A549 (cell line): Measurements from ENCODE around the gene TUBGCP6.

ENCODE experiments used
- BHLHE40 ChIP-seq: IDR thresholded peaks from 2 replicates; pipeline ENCODE4 v1.6.1; 2012; ENCODE audit warnings: low read depth, low read length, inconsistent platforms
- CTCF ChIP-seq: fragments of >200 bp; sonication (Bioruptor Twin); formaldehyde crosslinking; IDR thresholded peaks from 3 replicates; pipeline ENCODE4 v1.5.1; 2016
- RFX5 ChIP-seq: fragments of 450-650 bp; IDR thresholded peaks from 2 replicates; pipeline ENCODE4 v1.7.1; 2014; ENCODE audit warnings: antibody characterized with exemption, mild to moderate bottlenecking, moderate library complexity

- TF ChIP-seq CTCF, result no peak
- TF ChIP-seq BHLHE40, result no peak
- TF ChIP-seq RFX5, result no peak
These were observed 23.2 kb downstream of the TUBGCP6 start for GRCh38 chr22:50221410-50222300.
